ENCODE measurements around the gene TBL3.

GRCh38 chr16:2007081-2007836 lies 35.4 kb downstream of the TBL3 start:
- TF ChIP-seq, protein P1, sequence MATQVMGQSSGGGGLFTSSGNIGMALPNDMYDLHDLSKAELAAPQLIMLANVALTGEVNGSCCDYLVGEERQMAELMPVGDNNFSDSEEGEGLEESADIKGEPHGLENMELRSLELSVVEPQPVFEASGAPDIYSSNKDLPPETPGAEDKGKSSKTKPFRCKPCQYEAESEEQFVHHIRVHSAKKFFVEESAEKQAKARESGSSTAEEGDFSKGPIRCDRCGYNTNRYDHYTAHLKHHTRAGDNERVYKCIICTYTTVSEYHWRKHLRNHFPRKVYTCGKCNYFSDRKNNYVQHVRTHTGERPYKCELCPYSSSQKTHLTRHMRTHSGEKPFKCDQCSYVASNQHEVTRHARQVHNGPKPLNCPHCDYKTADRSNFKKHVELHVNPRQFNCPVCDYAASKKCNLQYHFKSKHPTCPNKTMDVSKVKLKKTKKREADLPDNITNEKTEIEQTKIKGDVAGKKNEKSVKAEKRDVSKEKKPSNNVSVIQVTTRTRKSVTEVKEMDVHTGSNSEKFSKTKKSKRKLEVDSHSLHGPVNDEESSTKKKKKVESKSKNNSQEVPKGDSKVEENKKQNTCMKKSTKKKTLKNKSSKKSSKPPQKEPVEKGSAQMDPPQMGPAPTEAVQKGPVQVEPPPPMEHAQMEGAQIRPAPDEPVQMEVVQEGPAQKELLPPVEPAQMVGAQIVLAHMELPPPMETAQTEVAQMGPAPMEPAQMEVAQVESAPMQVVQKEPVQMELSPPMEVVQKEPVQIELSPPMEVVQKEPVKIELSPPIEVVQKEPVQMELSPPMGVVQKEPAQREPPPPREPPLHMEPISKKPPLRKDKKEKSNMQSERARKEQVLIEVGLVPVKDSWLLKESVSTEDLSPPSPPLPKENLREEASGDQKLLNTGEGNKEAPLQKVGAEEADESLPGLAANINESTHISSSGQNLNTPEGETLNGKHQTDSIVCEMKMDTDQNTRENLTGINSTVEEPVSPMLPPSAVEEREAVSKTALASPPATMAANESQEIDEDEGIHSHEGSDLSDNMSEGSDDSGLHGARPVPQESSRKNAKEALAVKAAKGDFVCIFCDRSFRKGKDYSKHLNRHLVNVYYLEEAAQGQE (IDR thresholded peaks at IDR 0.05; ENCODE audit: borderline replicate concordance): no peak
- no peak for TF ChIP-seq SMC3 (conservative IDR thresholded peaks at IDR 0.05; ENCODE audit: poor library complexity)
- TF ChIP-seq EP300 (conservative IDR thresholded peaks at IDR 0.05; ENCODE audit: poor library complexity, severe bottlenecking): no peak
- no peak for TF ChIP-seq CTCF (IDR thresholded peaks at IDR 0.05; ENCODE audit: poor library complexity, severe bottlenecking)
- TF ChIP-seq RAD21 (conservative IDR thresholded peaks at IDR 0.05): no peak
- TF ChIP-seq POLR2AphosphoS5 (IDR thresholded peaks at IDR 0.05): no peak

Data from neural cell (in vitro differentiated cells).